ENCODE data around the gene PLCB1.

DNA sequence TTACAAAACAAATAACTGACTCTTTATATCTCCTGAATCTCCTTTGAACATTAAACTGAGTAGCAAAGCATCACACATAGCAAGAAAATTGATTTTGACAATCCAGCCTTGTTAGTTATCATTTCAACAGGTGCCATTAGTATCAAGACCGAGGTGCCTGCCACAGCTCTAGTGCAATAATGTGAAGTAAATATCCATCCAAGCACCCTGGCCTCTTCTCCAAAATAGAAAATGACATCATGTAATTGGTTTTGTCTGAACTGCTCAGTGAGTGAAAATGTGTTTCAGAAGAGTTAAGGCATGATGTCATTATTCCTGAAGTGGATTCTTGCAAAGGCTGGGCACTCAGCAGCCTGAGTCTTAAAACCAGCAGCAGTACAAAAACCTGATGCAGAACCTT is 341.4 kb downstream of the PLCB1 start:
- TF ChIP-seq, protein P1, sequence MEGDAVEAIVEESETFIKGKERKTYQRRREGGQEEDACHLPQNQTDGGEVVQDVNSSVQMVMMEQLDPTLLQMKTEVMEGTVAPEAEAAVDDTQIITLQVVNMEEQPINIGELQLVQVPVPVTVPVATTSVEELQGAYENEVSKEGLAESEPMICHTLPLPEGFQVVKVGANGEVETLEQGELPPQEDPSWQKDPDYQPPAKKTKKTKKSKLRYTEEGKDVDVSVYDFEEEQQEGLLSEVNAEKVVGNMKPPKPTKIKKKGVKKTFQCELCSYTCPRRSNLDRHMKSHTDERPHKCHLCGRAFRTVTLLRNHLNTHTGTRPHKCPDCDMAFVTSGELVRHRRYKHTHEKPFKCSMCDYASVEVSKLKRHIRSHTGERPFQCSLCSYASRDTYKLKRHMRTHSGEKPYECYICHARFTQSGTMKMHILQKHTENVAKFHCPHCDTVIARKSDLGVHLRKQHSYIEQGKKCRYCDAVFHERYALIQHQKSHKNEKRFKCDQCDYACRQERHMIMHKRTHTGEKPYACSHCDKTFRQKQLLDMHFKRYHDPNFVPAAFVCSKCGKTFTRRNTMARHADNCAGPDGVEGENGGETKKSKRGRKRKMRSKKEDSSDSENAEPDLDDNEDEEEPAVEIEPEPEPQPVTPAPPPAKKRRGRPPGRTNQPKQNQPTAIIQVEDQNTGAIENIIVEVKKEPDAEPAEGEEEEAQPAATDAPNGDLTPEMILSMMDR (IDR thresholded peaks at IDR 0.05; ENCODE audit: low read depth, low read length, poor library complexity, severe bottlenecking), result no peak
- TF ChIP-seq EZH2phosphoT487 (IDR thresholded peaks at IDR 0.05; ENCODE audit: borderline replicate concordance, low read length), result no peak
